HG03095 (cell line): Measurements from ENCODE around the gene TSSK2.
"Not testable (repeated sequence)": the region's sequence is repeated elsewhere in the genome, so short reads cannot be mapped to it uniquely, and the experiment has no call there.

Source experiments
- ATAC-seq: cut with Tn5 transposase; IDR thresholded peaks from one replicate; pipeline ENCODE4 v1.9.1; 2021; ENCODE audit warnings: moderate library complexity; ENCODE audit not compliant: unreplicated experiment

The TSSK2 gene

DNA sequence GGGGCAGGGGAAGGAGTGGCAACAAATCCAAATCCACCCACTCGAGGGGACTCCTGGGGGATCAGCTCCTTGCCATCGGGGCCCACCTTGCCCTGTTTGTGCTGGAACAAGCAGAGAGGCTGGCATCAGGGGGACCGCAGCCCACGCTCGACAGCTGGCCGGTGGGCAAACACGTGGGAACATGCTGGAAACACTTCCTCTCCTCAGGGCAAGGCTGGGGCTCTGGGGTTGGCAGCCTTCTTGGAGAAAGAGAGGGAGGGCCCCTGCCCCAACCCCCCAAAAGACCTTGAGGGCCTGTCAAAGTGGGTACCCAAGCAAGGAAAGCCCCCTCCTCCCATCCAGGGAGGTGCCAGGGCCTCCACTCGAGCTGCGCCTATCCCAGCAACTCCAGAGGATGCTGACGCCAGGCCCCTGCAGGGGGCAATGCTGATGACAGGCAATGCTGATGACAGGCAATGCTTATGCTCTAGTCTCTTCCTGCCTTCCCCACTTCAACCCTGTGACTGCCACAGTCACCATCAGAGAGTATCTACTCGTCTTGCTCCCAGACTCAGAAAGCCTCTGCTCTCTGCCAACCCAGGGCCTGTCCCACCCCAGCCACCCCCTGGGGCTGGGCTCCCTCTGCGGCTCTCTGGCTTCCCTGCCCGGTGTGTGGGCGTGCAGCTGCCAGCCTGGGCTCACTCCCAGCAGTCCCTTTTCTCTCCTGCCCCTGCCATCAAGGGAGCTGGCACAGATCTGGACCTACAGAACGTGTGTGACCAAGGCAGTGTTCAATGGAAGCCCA lies 7.3 kb downstream of the TSSK2 start:
- no peak for ATAC-seq

GRCh38 chr22:19139001-19139356 lies 7.9 kb downstream of the TSSK2 start:
- ATAC-seq, result no peak

DNA sequence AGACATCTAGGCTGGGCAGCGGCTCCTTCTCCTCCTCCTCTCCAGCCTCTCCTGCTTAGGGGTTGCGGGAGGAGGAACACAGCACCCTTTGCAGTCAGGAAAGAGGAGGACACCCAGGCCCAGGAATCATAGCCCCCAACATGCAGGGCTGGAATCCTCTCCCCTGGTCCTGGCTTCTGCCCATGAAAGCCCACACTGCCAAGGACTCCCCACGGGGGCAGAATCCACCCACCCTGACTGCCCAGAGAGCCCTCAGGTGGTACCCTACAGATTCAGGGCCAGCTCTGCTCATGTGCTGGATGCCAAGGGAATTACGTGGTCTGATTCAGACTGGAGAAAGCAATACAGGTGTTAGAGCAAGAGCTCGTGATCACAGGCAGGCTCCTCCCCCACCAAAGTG lies 8.9 kb downstream of the TSSK2 start:
- no peak for ATAC-seq

DNA sequence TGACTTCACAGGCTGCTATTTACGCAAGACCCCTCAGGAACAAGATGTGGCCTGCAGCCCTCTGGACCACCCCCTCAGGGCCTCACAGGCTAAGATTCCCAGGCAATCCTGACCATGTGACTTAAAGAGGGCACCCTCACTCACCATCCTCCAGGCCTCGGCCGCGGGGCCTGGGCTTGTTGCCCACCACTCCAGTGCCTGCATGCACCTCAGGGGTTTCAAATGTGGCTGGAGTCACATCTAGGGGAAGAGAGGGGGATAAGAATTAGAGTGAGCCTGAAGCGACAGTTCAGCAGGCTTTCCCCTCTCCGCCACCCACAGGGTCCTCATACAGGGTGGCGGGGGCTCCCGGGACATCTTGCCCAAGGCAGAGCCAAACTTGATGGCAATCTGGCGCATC lies 11.3 kb downstream of the TSSK2 start:
- no peak for ATAC-seq

GRCh38 chr22:19143212-19143611 lies 12.1 kb downstream of the TSSK2 start:
- ATAC-seq, result no peak

GRCh38 chr22:19143967-19144400 lies 12.9 kb downstream of the TSSK2 start:
- no peak for ATAC-seq

DNA sequence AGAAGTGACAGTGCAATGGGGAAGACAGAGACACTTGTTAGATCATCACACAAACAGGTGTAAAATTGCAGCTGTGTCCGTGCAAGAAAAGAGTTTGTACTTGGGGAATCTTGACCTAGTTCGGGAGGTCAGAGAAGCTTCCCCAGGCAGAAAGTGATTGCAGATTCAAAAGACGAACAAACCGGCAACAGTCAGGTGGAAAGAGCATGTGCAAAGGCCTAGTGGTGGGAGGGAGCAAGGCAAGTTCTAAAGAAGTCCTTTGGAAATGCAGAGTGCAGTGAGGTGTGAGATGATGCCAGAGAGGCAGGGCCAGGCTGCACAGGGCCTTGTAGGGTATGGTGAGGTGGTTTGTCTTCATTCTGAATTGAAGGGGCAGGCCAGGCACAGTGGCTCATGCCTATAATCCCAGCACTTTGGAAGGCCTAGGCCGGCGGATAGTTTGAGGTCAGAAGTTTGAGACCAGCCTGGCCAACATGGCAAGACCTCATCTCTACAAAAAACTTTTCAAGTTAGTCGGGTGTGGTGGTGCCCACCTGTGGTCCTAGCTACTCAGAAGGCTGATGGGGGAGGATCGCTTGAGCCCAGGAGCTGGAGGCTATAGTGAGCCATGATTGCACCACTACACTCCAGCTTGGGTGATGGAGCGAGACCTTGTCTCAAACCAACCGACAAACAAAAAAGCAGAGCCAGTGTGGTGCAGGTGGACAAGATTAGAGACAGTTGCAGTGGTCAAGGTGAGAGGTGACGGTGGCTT lies 15.3 kb downstream of the TSSK2 start:
- ATAC-seq, result no peak

GRCh38 chr22:19147195-19147780 lies 16.2 kb downstream of the TSSK2 start:
- ATAC-seq, result no peak

- no peak for ATAC-seq
These were observed 17.4 kb downstream of the TSSK2 start for GRCh38 chr22:19148417-19149046.

- no peak for ATAC-seq
These were observed 18.2 kb downstream of the TSSK2 start for GRCh38 chr22:19149047-19149883.

DNA sequence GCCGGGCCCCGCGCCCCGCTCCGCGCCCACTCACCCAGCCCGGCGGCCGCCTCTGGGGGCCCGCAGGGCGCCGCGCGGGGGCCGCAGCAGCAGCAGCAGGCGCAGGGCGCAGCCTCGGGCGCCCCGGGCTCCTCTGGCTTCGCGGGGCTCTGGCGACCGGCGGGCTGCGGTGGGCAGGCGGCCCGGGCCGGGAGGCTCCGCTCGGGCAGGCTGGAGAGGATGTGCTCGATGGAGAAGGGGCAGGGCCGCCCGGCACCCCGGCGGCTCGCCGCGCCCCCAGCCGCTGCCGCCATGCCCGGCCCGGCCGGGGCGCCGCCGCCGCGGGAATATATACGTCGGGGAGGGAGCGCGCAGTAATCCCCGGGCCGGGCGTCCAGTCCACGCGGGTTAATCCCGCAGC lies 18.9 kb downstream of the TSSK2 start, which contains the start of gene GSC2:
Gene GSC2 (minus strand): TSS at position 302 of the 400 bp plus-strand sequence. CDS start 9 bp downstream, at position 293.
- ATAC-seq, result no peak

DNA sequence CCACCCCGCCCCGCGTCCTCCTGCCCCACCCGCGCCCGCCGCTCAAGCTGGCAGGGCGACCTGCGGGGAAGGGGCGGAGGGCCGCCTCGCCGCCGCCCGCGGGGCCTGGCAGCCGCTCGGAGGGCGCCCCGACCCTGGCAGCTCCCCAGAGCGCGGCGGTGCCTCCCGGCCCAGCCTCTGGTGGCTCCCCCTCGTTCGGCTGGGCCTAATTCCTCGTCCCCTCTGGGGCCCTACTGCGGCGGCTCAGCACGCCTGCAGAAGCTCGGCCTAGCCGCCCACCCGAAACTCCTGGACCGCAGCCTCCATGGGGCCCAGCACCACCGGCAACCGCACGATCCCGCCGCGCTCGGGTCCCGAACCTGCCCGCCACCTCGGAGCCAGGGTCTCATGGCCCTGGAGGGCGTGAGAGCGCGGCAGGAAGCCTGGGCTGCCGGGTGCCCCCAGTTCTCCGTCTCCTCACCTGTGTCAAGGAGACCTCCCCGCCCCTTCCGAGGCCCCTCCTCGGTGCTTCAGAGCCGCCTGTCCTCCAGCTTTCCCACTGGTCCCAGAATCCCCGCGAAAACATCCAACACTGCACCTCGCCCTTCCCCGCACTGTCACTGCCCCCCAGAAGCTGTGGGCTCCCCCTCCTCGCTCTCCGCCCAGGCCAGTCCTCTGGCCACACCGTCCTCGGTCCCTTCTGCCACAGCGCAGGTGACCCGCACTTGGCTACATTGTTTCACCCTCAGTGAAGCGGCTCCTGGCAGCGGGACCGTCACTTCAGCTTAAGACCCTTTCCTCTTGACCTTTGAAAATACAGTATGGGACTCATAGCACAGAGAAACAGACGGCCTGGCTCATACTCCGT lies 19.6 kb downstream of the TSSK2 start:
- no peak for ATAC-seq

- ATAC-seq, result no peak
These were observed 20.5 kb downstream of the TSSK2 start for GRCh38 chr22:19151329-19152191.

- no peak for ATAC-seq
These were observed 22.1 kb downstream of the TSSK2 start for GRCh38 chr22:19152942-19153883.

GRCh38 chr22:19156109-19156508 lies 25.0 kb downstream of the TSSK2 start:
- not testable (repeated sequence) for ATAC-seq

DNA sequence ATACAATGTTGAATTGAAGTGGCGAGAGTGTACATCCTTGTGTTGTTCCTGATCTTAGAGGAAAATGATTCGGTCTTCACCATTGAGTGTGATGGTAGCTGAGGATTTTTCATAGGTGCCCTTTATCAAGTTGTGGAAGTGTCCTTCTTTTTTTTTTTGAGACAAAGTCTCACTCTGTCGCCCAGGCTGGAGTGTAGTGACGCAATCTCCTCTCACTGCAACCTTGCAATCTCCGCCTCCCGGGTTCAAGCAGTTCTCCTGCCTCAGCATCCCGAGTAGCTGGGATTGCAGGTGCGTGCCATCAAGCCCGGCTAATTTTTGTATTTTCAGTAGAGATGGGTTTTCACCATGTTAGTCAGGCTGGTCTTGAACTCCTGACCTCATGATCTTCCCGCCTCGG lies 27.5 kb downstream of the TSSK2 start:
- ATAC-seq, result not testable (repeated sequence)

DNA sequence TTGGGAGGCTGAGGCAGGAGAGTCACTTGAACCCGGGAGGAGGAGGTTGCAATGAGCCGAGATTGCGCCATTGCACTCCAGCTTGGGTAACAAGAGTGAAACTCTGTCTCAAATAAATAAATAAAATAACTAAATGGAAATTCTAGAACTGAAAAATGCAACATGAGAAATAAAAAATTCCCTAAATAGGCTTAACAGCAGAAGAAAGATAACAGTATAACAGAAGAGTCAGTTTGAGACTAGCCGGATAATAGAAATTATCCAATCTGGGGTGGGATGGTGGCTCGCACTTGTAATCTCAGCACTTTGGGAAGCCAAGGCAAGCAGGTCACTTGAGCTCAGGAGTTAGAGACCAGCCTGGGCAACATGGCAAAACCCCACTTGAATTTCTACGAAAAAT lies 33.3 kb downstream of the TSSK2 start:
- ATAC-seq, result no peak

GRCh38 chr22:19166421-19166820 lies 35.3 kb downstream of the TSSK2 start:
- no peak for ATAC-seq
